ENCODE results near the gene SLC22A23. TPM values are rescaled to one million over a fixed set of nuclear protein-coding genes. Genes with fewer than 3 reads are reported as not detected.

Gene SLC22A23
- total and polyA plus RNA-seq, 4 donors: 4.9 to 45.4 (median 19.7) TPM

- no peaks in the 10 kb centered on the region for H3K27me3 ChIP-seq (ENCODE audit: control insufficient read depth in 4 of 4, insufficient read depth in 4 of 4, low read length in 3 of 4)
- H3K9ac ChIP-seq (ENCODE audit: low read depth in 1 of 2, low read length in 2 of 2): no peak overlapping the region
- DNase-seq (ENCODE audit: low spot score): no peak
- no peak overlapping the region for H3K4me3 ChIP-seq (ENCODE audit: low read depth in 1 of 3, low read length in 3 of 3)
- H3K27ac ChIP-seq (ENCODE audit: low read depth in 1 of 2, low read length in 2 of 2): no peak overlapping the region
- 97% methylated on average over 4 of the region's 4 CpGs for WGBS
- TF ChIP-seq REST (IDR thresholded peaks at IDR 0.05) (no peak), HNF4A (conservative IDR thresholded peaks at IDR 0.05) (no peak), RXRA (IDR thresholded peaks at IDR 0.05) (no peak), FOXA1 (IDR thresholded peaks at IDR 0.05) (no peak), FOXA2 (IDR thresholded peaks at IDR 0.05) (no peak), MAX (IDR thresholded peaks at IDR 0.05) (no peak), HNF4G (IDR thresholded peaks at IDR 0.05) (no peak), CTCF (IDR thresholded peaks at IDR 0.05; ENCODE audit: low read depth, low read length, missing input control) (no peak), SP1 (IDR thresholded peaks at IDR 0.05) (no peak), EGR1 (IDR thresholded peaks at IDR 0.05; ENCODE audit: low read depth in 2 of 2) (no peak), TAF1 (conservative IDR thresholded peaks at IDR 0.05) (no peak), ZBTB33 (IDR thresholded peaks at IDR 0.05) (no peak), GABPA (IDR thresholded peaks at IDR 0.05 in 1 of 2, conservative IDR thresholded peaks at IDR 0.05 in 1 of 2) (no peak), YY1 (IDR thresholded peaks at IDR 0.05) (no peak)
- no peaks in the 10 kb centered on the region for H3K9me3 ChIP-seq (ENCODE audit: control insufficient read depth in 4 of 4, low read length in 3 of 4)
- H3K36me3 ChIP-seq (ENCODE audit: control insufficient read depth in 4 of 4, insufficient read depth in 3 of 4, low read depth in 1 of 4, low read length in 3 of 4): peaks cover 0 to 3% (median 0%) of the 10 kb centered on the region in 4 donors
- H3K4me1 ChIP-seq (ENCODE audit: control insufficient read depth in 4 of 4, insufficient read depth in 4 of 4, low read length in 3 of 4): peaks cover 3 to 7% (median 4%) of the 10 kb centered on the region in 4 donors
Measured at GRCh38 chr6:3446184-3446583, 10.7 kb downstream of the SLC22A23 start.

- H3K27ac ChIP-seq (ENCODE audit: low read depth in 1 of 2, low read length in 2 of 2): no peak overlapping the region
- no peak for DNase-seq (ENCODE audit: low spot score)
- H3K9me3 ChIP-seq (ENCODE audit: control insufficient read depth in 4 of 4, low read length in 3 of 4): no peaks in the 10 kb centered on the region
- WGBS: 86% methylated on average over 18 of the region's 18 CpGs
- no peaks in the 10 kb centered on the region for H3K27me3 ChIP-seq (ENCODE audit: control insufficient read depth in 4 of 4, insufficient read depth in 4 of 4, low read length in 3 of 4)
- H3K4me3 ChIP-seq (ENCODE audit: low read depth in 1 of 3, low read length in 3 of 3): no peak overlapping the region
- peaks cover 0 to 3% (median 0%) of the 10 kb centered on the region in 4 donors for H3K36me3 ChIP-seq (ENCODE audit: control insufficient read depth in 4 of 4, insufficient read depth in 3 of 4, low read depth in 1 of 4, low read length in 3 of 4)
- H3K9ac ChIP-seq (ENCODE audit: low read depth in 1 of 2, low read length in 2 of 2): no peak overlapping the region
- H3K4me1 ChIP-seq (ENCODE audit: control insufficient read depth in 4 of 4, insufficient read depth in 4 of 4, low read length in 3 of 4): peaks cover 0 to 3% (median 0%) of the 10 kb centered on the region in 4 donors
- no peak for TF ChIP-seq YY1 (IDR thresholded peaks at IDR 0.05)
- no peak for TF ChIP-seq RAD21 (IDR thresholded peaks at IDR 0.05)
- TF ChIP-seq CTCF (IDR thresholded peaks at IDR 0.05; ENCODE audit: low read depth, low read length, missing input control): no peak
- TF ChIP-seq GABPA (IDR thresholded peaks at IDR 0.05 in 1 of 2, conservative IDR thresholded peaks at IDR 0.05 in 1 of 2): no peak
- no peak for TF ChIP-seq TAF1 (conservative IDR thresholded peaks at IDR 0.05)
- no peak for TF ChIP-seq REST (IDR thresholded peaks at IDR 0.05)
- TF ChIP-seq MAX (IDR thresholded peaks at IDR 0.05): no peak
- TF ChIP-seq HNF4A (conservative IDR thresholded peaks at IDR 0.05): peak in 1 of 2 donors; percentile 21
Measured at GRCh38 chr6:3444276-3445088, 12.4 kb downstream of the SLC22A23 start.
